HL-60 (cell line): ENCODE results near the gene SSNA1.

ENCODE experiments used
- DNase-seq, 2 experiments: peaks; one replicate each; pipeline ENCODE4 v3.0.0-alpha.2; 2010 to 2020; ENCODE audit warnings: low read depth in 1 of 2, low spot score in 1 of 2
- H3K27ac ChIP-seq: fragments of 250-450 bp; sonication (Bioruptor Pico); replicated peaks from 2 replicates; pipeline ENCODE4 v1.5.1; 2020; ENCODE audit warnings: mild to moderate bottlenecking, moderate library complexity
- H3K27me3 ChIP-seq: fragments of 250-450 bp; sonication (Bioruptor Pico); 2 replicates; pipeline ENCODE4 v1.5.1; 2021; ENCODE audit warnings: mild to moderate bottlenecking, moderate library complexity; ENCODE audit not compliant: insufficient read depth, poor library complexity, severe bottlenecking
- H3K4me3 ChIP-seq: replicated peaks from 2 replicates; pipeline ENCODE4 v1.5.1; 2011; ENCODE audit warnings: mild to moderate bottlenecking, control low read depth, low read length; ENCODE audit not compliant: insufficient read depth
- GABPA ChIP-seq: IDR thresholded peaks from 2 replicates; pipeline ENCODE4 v1.6.1; 2012; ENCODE audit warnings: low read depth
- POLR2AphosphoS5 ChIP-seq: IDR thresholded peaks from 2 replicates; pipeline ENCODE4 v1.6.1; 2012; ENCODE audit warnings: low read depth
- REST ChIP-seq: IDR thresholded peaks from 2 replicates; pipeline ENCODE4 v1.6.1; 2012; ENCODE audit warnings: low read depth; ENCODE audit not compliant: insufficient replicate concordance
- SPI1 ChIP-seq: IDR thresholded peaks from 2 replicates; pipeline ENCODE4 v1.6.1; 2012; ENCODE audit warnings: low read depth, mild to moderate bottlenecking, borderline replicate concordance
- long read RNA-seq: library from polyadenylated mRNA; unstranded; transcript quantifications from one replicate; pipeline ENCODE4 v2.0.0, GENCODE V29; 2020
- TF ChIP-seq, protein P1 (sequence below): IDR thresholded peaks from one replicate; pipeline ENCODE4 v1.5.1; 2011; ENCODE audit warnings: low read length, control low read depth, inconsistent platforms; ENCODE audit not compliant: insufficient read depth

Gene SSNA1
- long read RNA-seq, transcript SSNA1-201 (3 exons, 896 nt) = major isoform, 42 of 44 reads
- long read RNA-seq, partial matches to known transcripts = 0 of 44 reads
- long read RNA-seq, other reads (novel, unspliced or antisense) = 1 of 44 reads

DNA sequence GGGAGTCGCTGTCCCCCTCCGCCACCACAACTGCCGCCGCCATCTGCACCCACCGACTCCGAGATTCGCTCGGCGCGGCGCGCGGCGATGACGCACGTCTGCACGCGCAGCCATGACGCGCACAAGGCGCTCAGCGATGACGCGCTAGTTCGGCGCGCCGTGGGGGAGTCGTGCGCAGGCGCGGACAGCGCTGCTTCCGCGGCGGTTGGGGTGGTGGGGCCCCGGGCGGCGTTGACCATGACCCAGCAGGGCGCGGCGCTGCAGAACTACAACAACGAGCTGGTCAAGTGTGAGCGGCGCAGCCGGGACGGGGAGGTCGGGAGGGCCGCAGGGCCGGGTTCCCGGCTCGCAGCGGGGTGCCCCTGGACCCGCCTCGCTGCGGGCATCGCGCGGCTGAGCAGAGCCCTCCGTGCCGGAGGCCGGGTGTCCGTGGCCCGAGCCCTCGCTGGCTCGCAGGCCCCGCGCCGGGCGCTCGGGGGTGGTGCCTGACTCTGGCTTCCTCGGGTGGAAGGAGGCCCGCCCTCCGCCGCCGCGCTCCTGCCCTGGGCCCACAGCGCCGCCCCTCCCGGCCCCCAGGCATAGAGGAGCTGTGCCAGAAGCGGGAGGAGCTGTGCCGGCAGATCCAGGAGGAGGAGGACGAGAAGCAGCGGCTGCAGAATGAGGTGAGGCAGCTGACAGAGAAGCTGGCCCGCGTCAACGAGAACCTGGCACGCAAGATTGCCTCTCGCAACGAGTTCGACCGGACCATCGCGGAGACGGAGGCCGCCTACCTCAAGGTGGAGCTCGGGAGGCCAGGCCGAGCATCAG, at the start of gene SSNA1, which contains the start of gene ANAPC2:
TSS of gene SSNA1 (plus strand) at position 187 of the 807 bp plus-strand sequence. CDS start at position 238, 51 bp downstream.
TSS of gene ANAPC2 (minus strand) at position 71 of the 807 bp plus-strand sequence. CDS start at position 43, 28 bp downstream.
- H3K4me3 ChIP-seq = peak within 1 kb of the TSS; percentile 99
- H3K27ac ChIP-seq = peak within 1 kb of the TSS; percentile 73
- no peak; the same call in 1 of the 2 replicates for TF ChIP-seq GABPA
- TF ChIP-seq POLR2AphosphoS5 = peak; percentile 91
- TF ChIP-seq REST = no peak
- TF ChIP-seq SPI1 = no peak
- DNase-seq = peak; percentile 90 to 93
- H3K27me3 ChIP-seq = no peaks in the 10 kb centered on the region

DNA sequence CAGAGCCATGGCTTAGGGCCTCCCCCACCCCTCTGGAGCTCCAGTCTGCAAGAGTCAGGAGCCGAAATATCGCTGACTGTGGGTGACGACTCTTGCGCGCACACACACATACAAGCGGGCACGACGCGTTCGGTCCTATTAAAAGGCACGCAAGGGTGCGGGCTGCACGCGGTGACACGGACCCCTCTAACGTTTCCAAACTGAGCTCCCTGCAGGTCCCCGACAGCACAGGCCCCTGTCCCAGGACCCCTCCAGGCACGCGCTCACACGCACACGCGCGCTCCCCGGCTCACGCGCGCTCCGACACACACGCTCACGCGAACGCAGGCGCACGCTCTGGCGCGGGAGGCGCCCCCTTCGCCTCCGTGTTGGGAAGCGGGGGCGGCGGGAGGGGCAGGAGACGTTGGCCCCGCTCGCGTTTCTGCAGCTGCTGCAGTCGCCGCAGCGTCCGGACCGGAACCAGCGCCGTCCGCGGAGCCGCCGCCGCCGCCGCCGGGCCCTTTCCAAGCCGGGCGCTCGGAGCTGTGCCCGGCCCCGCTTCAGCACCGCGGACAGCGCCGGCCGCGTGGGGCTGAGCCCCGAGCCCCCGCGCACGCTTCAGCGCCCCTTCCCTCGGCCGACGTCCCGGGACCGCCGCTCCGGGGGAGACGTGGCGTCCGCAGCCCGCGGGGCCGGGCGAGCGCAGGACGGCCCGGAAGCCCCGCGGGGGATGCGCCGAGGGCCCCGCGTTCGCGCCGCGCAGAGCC, 49.6 kb upstream of the SSNA1 start, which contains the start of gene GRIN1:
TSS of gene GRIN1 (plus strand) at position 433 of the 746 bp plus-strand sequence. CDS start 333 bp downstream, outside the sequence.
- no peak within 1 kb of the TSS for H3K4me3 ChIP-seq
- H3K27ac ChIP-seq = no peak within 1 kb of the TSS
- TF ChIP-seq POLR2AphosphoS5 = no peak
- TF ChIP-seq GABPA = no peak
- no peak for TF ChIP-seq SPI1
- TF ChIP-seq REST = peak; percentile 93
- TF ChIP-seq, protein P1, sequence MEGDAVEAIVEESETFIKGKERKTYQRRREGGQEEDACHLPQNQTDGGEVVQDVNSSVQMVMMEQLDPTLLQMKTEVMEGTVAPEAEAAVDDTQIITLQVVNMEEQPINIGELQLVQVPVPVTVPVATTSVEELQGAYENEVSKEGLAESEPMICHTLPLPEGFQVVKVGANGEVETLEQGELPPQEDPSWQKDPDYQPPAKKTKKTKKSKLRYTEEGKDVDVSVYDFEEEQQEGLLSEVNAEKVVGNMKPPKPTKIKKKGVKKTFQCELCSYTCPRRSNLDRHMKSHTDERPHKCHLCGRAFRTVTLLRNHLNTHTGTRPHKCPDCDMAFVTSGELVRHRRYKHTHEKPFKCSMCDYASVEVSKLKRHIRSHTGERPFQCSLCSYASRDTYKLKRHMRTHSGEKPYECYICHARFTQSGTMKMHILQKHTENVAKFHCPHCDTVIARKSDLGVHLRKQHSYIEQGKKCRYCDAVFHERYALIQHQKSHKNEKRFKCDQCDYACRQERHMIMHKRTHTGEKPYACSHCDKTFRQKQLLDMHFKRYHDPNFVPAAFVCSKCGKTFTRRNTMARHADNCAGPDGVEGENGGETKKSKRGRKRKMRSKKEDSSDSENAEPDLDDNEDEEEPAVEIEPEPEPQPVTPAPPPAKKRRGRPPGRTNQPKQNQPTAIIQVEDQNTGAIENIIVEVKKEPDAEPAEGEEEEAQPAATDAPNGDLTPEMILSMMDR = no peak
- DNase-seq = no peak
- peaks cover 45% of the 10 kb centered on the region for H3K27me3 ChIP-seq

- TF ChIP-seq SPI1 = no peak
- TF ChIP-seq POLR2AphosphoS5 = no peak
- no peak for TF ChIP-seq REST
- TF ChIP-seq GABPA = no peak
- Histone ChIP-seq H3K4me3 (no peak overlapping the region), H3K27ac (no peak overlapping the region), H3K27me3 (peaks cover 45% of the 10 kb centered on the region)
- no peak for DNase-seq
Observed at GRCh38 chr9:137139468-137140150, 48.9 kb upstream of the SSNA1 start.
